Astrocyte (in vitro differentiated cells and primary cell): ENCODE results near the gene KRT6C. TPM values are rescaled to one million over a fixed set of nuclear protein-coding genes. Genes with fewer than 3 reads are reported as not detected.

Source experiments
- DNase-seq: peaks from one replicate; pipeline ENCODE4 v3.0.0-alpha.2; 2010; ENCODE audit warnings: low read depth
- FAIRE-seq: peaks from 2 replicates; lab custom pipeline; 2011; peaks lifted over from hg19 to GRCh38; lab: Jason Lieb, UNC
- H2AFZ ChIP-seq: 2 replicates; pipeline ENCODE4 v1.6.0; 2012; ENCODE audit warnings: low read depth, low read length, inconsistent platforms
- H3K27ac ChIP-seq: 2 replicates; pipeline ENCODE4 v1.5.1; 2011; ENCODE audit warnings: low read depth, low read length, inconsistent platforms
- H3K27me3 ChIP-seq: 2 replicates; pipeline ENCODE4 v1.6.0; 2011; ENCODE audit warnings: low read length, inconsistent platforms; ENCODE audit not compliant: insufficient read depth
- H3K36me3 ChIP-seq: 2 replicates; pipeline ENCODE4 v1.5.1; 2011; ENCODE audit warnings: low read length, inconsistent platforms; ENCODE audit not compliant: insufficient read depth
- H3K4me1 ChIP-seq: 2 replicates; pipeline ENCODE4 v1.5.1; 2011; ENCODE audit warnings: low read length, inconsistent platforms; ENCODE audit not compliant: insufficient read depth
- H3K4me2 ChIP-seq: 2 replicates; pipeline ENCODE4 v1.6.0; 2012; ENCODE audit warnings: low read length, inconsistent platforms
- H3K4me3 ChIP-seq: 2 replicates; pipeline ENCODE4 v1.5.1; 2011; ENCODE audit warnings: low read depth, mild to moderate bottlenecking, low read length, inconsistent platforms; ENCODE audit not compliant: insufficient read depth
- H3K79me2 ChIP-seq: 2 replicates; pipeline ENCODE4 v1.6.0; 2012; ENCODE audit warnings: mild to moderate bottlenecking, low read length, inconsistent platforms; ENCODE audit not compliant: insufficient read depth
- H3K9ac ChIP-seq: 2 replicates; pipeline ENCODE4 v1.6.0; 2012; ENCODE audit warnings: mild to moderate bottlenecking, low read length, inconsistent platforms
- H3K9me3 ChIP-seq: 2 replicates; pipeline ENCODE4 v1.5.1; 2012; ENCODE audit warnings: low read depth, mild to moderate bottlenecking, low read length, inconsistent platforms; ENCODE audit not compliant: insufficient read depth
- H4K20me1 ChIP-seq: 2 replicates; pipeline ENCODE4 v1.6.0; 2012; ENCODE audit warnings: low read length, inconsistent platforms; ENCODE audit not compliant: insufficient read depth
- H3K27ac Mint-ChIP-seq: one replicate; pipeline ENCODE4 v1.8.0; 2021; ENCODE audit warnings: mild to moderate bottlenecking, mixed read lengths; ENCODE audit not compliant: unreplicated experiment
- H3K27me3 Mint-ChIP-seq: one replicate; pipeline ENCODE4 v1.8.0; 2021; ENCODE audit warnings: low read depth, mixed read lengths; ENCODE audit not compliant: unreplicated experiment
- H3K36me3 Mint-ChIP-seq: one replicate; pipeline ENCODE4 v1.8.0; 2021; ENCODE audit warnings: low read depth, mixed read lengths; ENCODE audit not compliant: unreplicated experiment
- H3K4me1 Mint-ChIP-seq: one replicate; pipeline ENCODE4 v1.8.0; 2021; ENCODE audit warnings: low read depth, mixed read lengths; ENCODE audit not compliant: unreplicated experiment
- H3K4me3 Mint-ChIP-seq: one replicate; pipeline ENCODE4 v1.8.0; 2021; ENCODE audit warnings: mild to moderate bottlenecking, moderate library complexity, mixed read lengths; ENCODE audit not compliant: unreplicated experiment
- H3K9me3 Mint-ChIP-seq: one replicate; pipeline ENCODE4 v1.8.0; 2021; ENCODE audit warnings: mild to moderate bottlenecking, mixed read lengths; ENCODE audit not compliant: unreplicated experiment
- EZH2 ChIP-seq: IDR thresholded peaks from 2 replicates; pipeline ENCODE4 v1.6.1; 2012; ENCODE audit warnings: mild to moderate bottlenecking, low read length, inconsistent platforms; ENCODE audit not compliant: insufficient read depth
- total RNA-seq: library from RNA; stranded (reverse); gene quantifications from 2 replicates; pipeline ENCODE4 v1.2.1, GENCODE V29; 2021
- TF ChIP-seq, protein P1 (sequence below): IDR thresholded peaks from 2 replicates; pipeline ENCODE4 v1.5.1; 2011; ENCODE audit warnings: low read depth, mild to moderate bottlenecking, inconsistent platforms, low read length, moderate library complexity; ENCODE audit not compliant: insufficient read depth

The KRT6C gene
- total RNA-seq, 1 donor from 2014 or later, result not detected

DNA sequence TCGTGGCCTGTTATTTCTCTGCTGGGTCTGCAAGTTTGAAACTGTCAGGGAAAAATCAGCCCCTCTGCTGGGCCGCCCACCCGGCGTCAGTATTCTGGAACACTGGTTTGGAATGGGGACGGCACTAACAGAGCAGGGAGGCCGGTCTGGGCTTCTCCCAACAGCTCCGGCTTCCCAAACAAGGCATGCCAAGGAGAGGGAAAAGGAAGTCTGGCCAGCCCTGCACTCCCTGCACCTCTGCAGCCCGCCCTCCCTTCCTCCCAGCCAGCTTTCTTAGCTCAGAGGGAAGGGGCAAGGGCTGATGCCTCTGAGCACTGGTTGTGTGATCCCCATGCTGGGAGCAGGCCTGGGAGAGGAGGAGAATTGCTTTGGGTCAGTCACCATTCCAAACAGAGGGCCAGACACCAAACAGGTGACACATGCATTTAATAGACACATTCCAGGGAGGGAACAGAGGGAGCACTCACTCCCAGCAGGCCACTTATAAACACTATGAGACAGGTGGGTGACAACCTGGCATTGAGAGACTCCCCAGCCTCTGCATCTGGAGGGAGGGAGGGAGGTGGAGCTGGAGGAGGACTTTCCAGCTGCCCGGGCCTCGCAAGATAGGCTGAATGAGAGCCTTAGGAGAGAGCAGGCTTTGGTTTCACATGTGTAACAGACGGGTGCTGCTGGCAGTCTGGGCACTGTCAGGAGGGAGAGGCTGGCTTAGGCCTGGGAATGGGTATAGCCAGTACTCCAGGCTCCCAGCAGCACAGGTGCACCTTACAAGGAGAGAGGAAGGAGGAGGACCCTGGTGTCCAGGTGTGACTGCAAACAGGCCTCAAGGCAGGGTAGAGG is 49.7 kb downstream of the KRT6C start:
- Histone ChIP-seq H3K27ac (no peak overlapping the region), H3K79me2 (no peaks in the 10 kb centered on the region), H3K36me3 (no peaks in the 10 kb centered on the region), H3K4me3 (no peak overlapping the region), H4K20me1 (no peaks in the 10 kb centered on the region), H3K27me3 (peaks cover 12% of the 10 kb centered on the region), H3K4me1 (no peaks in the 10 kb centered on the region), H3K9me3 (no peaks in the 10 kb centered on the region), H3K9ac (no peak overlapping the region), H3K4me2 (no peak overlapping the region), H2AFZ (no peak overlapping the region)
- Mint-ChIP-seq H3K36me3 (peaks cover 3% of the 10 kb centered on the region), H3K27ac (peak overlapping the region; percentile 50), H3K4me1 (peaks cover 22% of the 10 kb centered on the region), H3K4me3 (no peak overlapping the region), H3K27me3 (peaks cover 31% of the 10 kb centered on the region), H3K9me3 (peaks cover 2% of the 10 kb centered on the region)
- TF ChIP-seq EZH2, result no peak
- TF ChIP-seq, protein P1, sequence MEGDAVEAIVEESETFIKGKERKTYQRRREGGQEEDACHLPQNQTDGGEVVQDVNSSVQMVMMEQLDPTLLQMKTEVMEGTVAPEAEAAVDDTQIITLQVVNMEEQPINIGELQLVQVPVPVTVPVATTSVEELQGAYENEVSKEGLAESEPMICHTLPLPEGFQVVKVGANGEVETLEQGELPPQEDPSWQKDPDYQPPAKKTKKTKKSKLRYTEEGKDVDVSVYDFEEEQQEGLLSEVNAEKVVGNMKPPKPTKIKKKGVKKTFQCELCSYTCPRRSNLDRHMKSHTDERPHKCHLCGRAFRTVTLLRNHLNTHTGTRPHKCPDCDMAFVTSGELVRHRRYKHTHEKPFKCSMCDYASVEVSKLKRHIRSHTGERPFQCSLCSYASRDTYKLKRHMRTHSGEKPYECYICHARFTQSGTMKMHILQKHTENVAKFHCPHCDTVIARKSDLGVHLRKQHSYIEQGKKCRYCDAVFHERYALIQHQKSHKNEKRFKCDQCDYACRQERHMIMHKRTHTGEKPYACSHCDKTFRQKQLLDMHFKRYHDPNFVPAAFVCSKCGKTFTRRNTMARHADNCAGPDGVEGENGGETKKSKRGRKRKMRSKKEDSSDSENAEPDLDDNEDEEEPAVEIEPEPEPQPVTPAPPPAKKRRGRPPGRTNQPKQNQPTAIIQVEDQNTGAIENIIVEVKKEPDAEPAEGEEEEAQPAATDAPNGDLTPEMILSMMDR, result no peak
- DNase-seq (no peak), FAIRE-seq (no peak)

DNA sequence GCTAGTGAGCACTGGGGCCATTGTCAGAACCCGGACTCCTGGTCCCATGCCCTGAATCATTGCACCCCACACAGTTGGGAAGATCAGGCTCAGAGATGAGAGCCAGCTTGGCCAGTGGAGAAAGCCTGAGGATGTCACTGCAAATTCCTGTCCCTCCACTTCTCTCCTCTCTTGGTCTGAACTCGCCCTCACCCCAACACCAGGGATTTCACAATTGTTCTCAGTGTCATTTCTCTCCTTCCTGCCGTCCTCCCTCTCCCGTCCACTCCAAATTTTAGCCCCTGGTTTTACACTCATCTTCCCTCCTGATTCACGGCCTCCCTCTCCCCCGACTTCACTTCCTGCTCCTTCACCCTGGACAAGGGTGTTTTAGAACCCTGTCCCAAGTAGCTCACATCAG is 50.6 kb downstream of the KRT6C start:
- no peak overlapping the region for H3K9ac ChIP-seq
- no peaks in the 10 kb centered on the region for H3K4me1 ChIP-seq
- peaks cover 23% of the 10 kb centered on the region for H3K27me3 Mint-ChIP-seq
- H3K4me1 Mint-ChIP-seq, result peaks cover 23% of the 10 kb centered on the region
- H3K9me3 Mint-ChIP-seq, result no peaks in the 10 kb centered on the region
- no peaks in the 10 kb centered on the region for H3K36me3 Mint-ChIP-seq
- no peak overlapping the region for H3K4me2 ChIP-seq
- no peak overlapping the region for H3K27ac ChIP-seq
- DNase-seq (no peak), FAIRE-seq (no peak)
- H3K79me2 ChIP-seq, result no peaks in the 10 kb centered on the region
- TF ChIP-seq EZH2, result no peak
- H4K20me1 ChIP-seq, result no peaks in the 10 kb centered on the region
- H3K4me3 ChIP-seq, result no peak overlapping the region
- peaks cover 9% of the 10 kb centered on the region for H3K27me3 ChIP-seq
- H2AFZ ChIP-seq, result no peak overlapping the region
- H3K9me3 ChIP-seq, result no peaks in the 10 kb centered on the region
- no peaks in the 10 kb centered on the region for H3K36me3 ChIP-seq
- no peak overlapping the region for H3K27ac Mint-ChIP-seq
- H3K4me3 Mint-ChIP-seq, result no peak overlapping the region

DNA sequence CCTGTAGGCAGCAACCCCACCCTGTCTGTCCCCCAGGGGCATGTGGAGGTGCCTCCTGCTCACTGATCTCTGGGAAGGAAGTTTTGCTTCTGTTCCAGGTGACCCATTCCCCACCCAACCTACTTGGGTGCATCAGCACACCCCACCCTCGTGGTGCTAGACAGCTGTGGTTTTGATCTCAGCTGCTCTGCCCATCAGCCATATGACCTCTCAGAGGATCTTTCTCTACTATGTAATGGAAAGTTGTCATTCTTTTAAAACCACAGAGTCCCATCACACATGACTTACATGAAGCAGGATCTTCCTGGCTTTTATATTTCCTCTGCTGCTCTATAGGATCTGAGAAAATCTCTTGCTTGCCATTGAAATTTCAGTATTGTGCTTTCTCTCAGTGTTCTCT is 53.9 kb downstream of the KRT6C start:
- H3K36me3 Mint-ChIP-seq, result no peaks in the 10 kb centered on the region
- peak; percentile 30 for DNase-seq

More for the DNA sequence above, 53.9 kb downstream of the KRT6C start:
- Histone ChIP-seq H3K9me3 (no peaks in the 10 kb centered on the region), H4K20me1 (no peaks in the 10 kb centered on the region), H3K27ac (no peak overlapping the region), H2AFZ (no peak overlapping the region), H3K36me3 (no peaks in the 10 kb centered on the region), H3K4me3 (no peak overlapping the region), H3K27me3 (peaks cover 3% of the 10 kb centered on the region), H3K79me2 (no peaks in the 10 kb centered on the region), H3K9ac (no peak overlapping the region), H3K4me2 (no peak overlapping the region), H3K4me1 (peaks cover 9% of the 10 kb centered on the region)
- no peak overlapping the region for H3K4me3 Mint-ChIP-seq
- TF ChIP-seq, protein P1, result no peak
- no peak for TF ChIP-seq EZH2
- peak overlapping the region; percentile 96 for H3K27ac Mint-ChIP-seq
- no peaks in the 10 kb centered on the region for H3K9me3 Mint-ChIP-seq
- no peak for FAIRE-seq
- H3K27me3 Mint-ChIP-seq, result peaks cover 12% of the 10 kb centered on the region
- peaks cover 33% of the 10 kb centered on the region for H3K4me1 Mint-ChIP-seq
